Dedifferentiated amniotic fluid mesenchymal stem cell (primary cell): ENCODE results near the gene SLC7A4.
"Not testable (repeated sequence)": the region's sequence is repeated elsewhere in the genome, so short reads cannot be mapped to it uniquely, and the experiment has no call there.

ENCODE experiments used
- DNase-seq: peaks from one replicate; pipeline ENCODE4 v3.0.0-alpha.2; 2016; ENCODE audit errors: extremely low spot score

Gene SLC7A4

GRCh38 chr22:21032037-21032867 is at the start of gene SLC7A4:
Gene SLC7A4, minus strand, starts transcription at chr22:21032561. Its CDS starts 749 bp downstream, at chr22:21031812.
- no peak for DNase-seq

GRCh38 chr22:21080435-21081137 is 48.2 kb upstream of the SLC7A4 start:
- DNase-seq, result no peak

- DNase-seq, result no peak
Measured at GRCh38 chr22:21079493-21079892, 47.1 kb upstream of the SLC7A4 start.

- no peak for DNase-seq
Measured at GRCh38 chr22:21078916-21079315, 46.6 kb upstream of the SLC7A4 start.

GRCh38 chr22:21077884-21078508 is 45.6 kb upstream of the SLC7A4 start:
- no peak for DNase-seq

- no peak for DNase-seq
Measured at GRCh38 chr22:21076912-21077625, 44.7 kb upstream of the SLC7A4 start.

GRCh38 chr22:21075516-21076138 is 43.3 kb upstream of the SLC7A4 start:
- DNase-seq, result no peak

GRCh38 chr22:21074102-21074715 is 41.8 kb upstream of the SLC7A4 start:
- DNase-seq, result peak; percentile 15

- no peak for DNase-seq
Measured at GRCh38 chr22:21073482-21073881, 41.1 kb upstream of the SLC7A4 start.

GRCh38 chr22:21073023-21073422 is 40.7 kb upstream of the SLC7A4 start:
- DNase-seq, result no peak

GRCh38 chr22:21071796-21072195 is 39.4 kb upstream of the SLC7A4 start:
- DNase-seq, result not testable (repeated sequence)

- no peak for DNase-seq
Measured at GRCh38 chr22:21070690-21071615, 38.6 kb upstream of the SLC7A4 start.

- DNase-seq, result no peak
Measured at GRCh38 chr22:21069375-21069774, 37.0 kb upstream of the SLC7A4 start.

- no peak for DNase-seq
Measured at GRCh38 chr22:21068681-21069276, 36.4 kb upstream of the SLC7A4 start.

- DNase-seq, result no peak
Measured at GRCh38 chr22:21067901-21068680, 35.7 kb upstream of the SLC7A4 start.

- no peak for DNase-seq
Measured at GRCh38 chr22:21067075-21067900, 34.9 kb upstream of the SLC7A4 start.

- DNase-seq, result no peak
Measured at GRCh38 chr22:21064917-21065864, 32.8 kb upstream of the SLC7A4 start.
